GM19463 (cell line): ENCODE results near the gene IFITM1.
"Not testable (repeated sequence)": the region's sequence is repeated elsewhere in the genome, so short reads cannot be mapped to it uniquely, and the experiment has no call there.

Source experiments
- ATAC-seq: cut with Tn5 transposase; IDR thresholded peaks from one replicate; pipeline ENCODE4 v1.9.1; 2021; ENCODE audit warnings: mild to moderate bottlenecking, moderate library complexity; ENCODE audit not compliant: unreplicated experiment

The IFITM1 gene

DNA sequence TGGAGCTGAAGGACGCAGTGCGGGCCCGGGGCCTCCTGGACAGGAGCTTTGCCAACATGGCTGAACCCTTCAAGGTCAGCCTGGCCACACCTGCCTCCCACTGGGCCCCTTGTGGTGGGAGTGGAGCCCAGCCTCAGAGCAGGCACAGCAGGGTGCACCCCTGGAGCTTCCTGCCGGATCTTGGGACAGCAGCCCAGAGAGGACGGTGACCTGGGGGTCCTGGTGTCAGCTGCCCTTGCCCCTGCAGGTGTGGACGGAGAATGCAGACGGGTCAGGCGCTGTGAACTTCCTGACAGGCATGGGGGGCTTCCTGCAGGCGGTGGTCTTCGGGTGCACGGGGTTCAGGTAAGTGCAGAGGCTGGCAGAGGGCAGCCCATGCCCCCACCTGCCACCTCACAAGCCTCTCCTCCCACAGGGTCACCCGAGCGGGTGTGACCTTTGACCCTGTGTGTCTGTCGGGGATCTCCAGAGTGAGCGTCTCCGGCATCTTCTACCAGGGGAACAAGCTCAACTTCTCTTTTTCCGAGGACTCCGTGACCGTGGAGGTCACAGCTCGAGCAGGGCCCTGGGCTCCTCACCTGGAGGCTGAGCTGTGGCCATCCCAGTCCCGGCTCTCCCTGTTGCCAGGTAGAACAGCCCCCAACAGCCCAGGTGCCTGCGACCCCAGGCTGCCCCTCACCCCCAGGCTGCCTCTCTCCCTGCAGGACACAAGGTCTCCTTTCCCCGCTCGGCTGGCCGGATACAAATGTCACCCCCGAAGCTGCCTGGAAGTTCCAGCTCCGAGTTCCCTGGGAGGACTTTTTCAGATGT is 19.8 kb upstream of the IFITM1 start:
- ATAC-seq: no peak

DNA sequence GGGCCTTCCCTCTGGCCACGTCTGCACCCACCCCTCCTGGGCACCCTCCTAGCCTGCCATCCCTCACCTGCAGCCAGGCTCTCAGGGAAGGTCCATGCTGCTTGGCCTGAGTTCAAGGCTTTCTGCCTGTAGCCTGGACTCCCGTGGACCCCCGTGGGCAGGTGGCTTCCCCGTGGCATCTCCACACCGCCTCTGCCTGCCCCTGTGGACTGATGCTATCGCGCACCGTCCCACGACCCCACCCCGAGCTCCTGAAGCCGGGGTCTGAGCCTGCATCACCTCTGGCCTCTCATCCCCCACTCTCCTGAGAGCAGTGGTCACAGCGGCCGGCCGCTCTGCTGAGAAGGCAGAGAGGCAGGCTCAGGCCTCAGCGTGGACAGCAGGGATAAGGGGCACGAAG is 19.1 kb upstream of the IFITM1 start:
- no peak for ATAC-seq

DNA sequence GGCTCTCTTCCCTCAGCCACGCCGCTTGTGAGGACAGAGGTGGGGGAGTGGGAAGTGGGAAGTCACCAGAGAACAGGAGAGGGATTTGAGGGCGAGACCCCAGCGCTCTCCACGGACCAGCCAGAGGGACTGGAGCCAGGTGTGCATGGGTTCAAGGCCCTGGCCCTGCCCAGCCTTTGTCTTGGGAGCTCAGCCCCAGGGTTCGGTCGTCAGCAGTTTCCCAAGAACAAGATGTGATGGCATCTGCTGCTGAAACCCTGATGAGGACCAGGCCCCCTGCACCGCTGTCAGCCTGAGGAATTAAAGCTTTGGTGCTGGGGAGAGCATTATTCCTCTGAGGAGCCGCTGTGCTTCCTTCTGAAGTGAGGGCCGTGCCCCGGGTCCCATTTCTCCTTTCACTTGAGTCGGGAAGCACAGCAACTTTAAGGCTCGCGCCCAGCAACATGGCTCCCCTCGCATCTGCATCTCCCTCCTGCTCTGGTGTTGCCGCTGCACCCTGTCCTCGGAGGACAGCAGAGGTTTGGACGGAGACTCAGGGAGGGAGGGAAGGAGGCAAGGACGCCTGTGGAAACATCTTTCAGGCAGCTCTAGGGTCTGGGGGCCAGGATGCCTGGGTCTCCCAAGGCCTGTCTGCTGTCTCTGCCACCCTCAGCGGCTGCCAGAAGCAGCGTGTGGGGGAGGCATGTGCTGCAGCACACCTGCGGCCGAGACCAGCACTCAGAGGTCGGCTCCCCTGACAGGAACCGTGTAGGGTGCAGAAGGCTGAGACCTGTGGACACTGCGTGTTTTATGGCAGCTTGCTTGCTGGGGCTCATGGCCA is 18.3 kb upstream of the IFITM1 start:
- ATAC-seq: no peak

DNA sequence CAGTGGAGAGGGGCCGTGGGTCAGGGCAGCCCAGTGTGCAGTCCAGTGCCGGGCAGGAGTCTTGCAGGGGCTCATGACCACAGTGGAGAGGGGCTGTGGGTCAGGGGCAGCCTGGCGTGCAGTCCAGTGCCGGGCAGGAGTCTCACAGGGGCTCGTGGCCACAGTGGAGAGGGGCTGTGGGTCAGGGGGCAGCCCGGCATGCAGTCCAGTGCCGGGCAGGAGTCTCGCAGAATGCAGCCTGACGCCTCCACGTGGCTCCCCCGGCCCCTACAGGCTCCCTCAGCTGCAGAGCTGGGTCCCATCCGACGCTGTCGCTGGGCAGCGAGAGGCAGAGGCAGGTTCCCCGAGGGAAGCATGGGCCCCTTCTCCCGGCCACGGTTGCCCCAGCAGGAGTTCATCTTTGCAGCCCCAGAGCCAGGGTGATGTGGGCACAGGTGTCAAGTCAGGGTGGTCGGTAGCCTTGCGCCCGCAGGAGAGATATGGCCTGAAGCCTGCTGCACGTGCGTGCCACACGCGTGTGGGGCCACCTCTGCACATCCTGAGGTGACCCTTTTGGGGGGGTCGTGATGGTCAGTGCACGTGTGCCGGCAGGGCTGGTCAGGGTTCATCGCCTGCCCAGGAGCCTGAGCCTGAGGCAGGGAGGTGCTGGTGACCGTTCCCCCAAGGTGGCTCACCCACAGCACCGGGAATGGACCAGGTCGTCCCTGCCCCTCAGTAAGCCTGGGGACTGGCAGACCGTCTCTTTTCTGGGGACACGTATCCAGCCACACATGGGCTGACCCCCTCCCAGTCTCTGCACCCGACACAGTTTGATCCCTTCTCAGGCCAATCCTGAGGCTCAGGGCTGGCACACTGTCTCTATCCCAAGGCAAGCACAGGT is 17.4 kb upstream of the IFITM1 start:
- ATAC-seq: no peak

DNA sequence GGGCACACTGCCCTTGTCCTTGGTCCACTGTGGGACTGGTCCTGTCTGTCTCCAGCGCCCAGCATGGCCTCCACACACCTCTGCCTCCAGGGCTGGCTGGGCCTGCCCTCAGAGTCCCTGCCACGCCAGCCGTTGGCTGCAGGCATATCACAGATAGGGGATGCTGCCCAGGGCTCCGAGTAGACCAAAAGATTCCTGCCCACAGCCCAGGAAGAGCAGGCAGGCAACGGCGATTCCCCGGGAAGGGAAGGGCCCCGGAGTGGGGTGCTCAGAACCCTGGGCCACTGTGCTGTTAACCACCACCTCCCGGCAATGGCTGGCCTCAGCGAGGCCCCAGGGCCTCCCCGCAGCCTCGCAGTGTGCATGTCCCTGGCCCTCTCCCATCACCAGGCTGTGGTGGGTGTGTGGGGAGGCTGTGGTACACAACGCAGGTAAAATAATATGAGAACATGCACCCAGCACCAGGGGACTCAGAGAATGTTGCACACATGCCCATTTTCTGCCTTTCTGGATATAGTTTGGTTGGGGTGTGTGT is 16.7 kb upstream of the IFITM1 start:
- no peak for ATAC-seq

DNA sequence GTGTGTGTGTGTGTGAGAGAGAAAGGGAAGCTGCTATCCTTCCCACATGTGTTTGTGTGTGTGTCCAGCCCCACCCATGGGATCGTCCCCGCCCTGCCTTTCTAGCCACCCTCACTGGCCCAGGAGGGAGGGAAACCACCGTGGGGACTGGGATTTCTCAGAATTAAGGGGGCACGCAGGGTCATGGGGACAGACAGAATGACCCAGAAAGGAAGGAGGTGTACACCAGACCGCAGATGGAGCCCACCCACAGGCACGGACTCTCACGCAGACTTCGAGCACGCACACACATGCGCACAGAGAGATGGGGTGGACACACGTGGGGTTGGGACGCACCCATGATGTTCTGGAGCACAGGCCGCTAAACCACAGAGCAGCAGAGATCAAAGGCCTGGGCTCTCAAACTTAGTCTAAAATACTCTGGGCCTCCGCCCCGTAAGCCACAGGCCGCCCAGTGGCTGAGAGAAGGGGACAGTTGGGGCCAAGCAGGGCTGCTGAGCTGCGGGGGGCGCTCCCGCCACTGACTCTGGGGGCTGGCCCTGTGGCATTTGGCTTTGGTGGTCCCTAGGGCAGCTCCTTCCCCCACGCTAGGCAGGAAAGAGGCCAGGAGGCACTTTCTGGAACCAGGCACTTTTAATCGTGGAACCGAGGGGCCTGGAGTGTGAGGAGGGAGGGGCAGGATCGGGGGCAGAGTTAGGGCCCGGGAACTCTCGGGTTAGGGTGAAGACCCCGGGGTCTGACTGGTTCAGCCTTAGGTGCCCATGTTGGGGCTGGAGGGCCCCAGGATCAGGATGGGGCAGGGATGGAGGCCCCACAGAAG is 16.0 kb upstream of the IFITM1 start:
- ATAC-seq: no peak

DNA sequence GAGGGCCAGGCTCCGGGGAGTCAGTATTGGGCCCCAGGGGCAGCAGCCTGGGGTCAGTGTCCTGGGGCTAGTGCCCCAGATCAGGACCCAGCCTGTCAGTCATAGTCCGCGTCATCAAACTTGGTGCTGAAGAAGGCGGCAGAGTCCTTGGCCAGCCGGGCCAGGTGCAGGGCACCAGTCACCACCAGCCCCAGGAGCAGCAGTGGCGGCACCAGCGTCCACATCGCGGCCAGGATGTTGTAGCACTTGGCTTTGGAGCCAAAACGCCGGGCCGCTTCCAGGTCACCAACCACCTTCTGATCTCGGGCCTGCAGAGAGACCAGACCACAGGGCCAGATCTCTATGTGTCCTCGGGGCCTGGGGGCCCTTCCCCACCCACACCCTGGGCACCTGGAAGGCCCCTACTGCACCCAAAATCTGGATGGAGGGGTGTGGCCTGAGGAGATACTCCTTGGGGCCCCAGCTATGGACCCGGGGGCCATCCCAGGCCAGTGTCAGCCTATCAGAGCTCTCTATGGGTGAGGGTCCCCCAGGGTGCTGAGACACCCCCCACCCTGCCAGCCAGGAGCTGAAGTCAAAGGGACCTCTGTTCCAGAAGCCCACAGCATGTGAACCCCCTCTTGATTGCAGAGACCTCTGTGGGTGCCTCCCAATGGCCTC is 15.3 kb upstream of the IFITM1 start:
- no peak for ATAC-seq

DNA sequence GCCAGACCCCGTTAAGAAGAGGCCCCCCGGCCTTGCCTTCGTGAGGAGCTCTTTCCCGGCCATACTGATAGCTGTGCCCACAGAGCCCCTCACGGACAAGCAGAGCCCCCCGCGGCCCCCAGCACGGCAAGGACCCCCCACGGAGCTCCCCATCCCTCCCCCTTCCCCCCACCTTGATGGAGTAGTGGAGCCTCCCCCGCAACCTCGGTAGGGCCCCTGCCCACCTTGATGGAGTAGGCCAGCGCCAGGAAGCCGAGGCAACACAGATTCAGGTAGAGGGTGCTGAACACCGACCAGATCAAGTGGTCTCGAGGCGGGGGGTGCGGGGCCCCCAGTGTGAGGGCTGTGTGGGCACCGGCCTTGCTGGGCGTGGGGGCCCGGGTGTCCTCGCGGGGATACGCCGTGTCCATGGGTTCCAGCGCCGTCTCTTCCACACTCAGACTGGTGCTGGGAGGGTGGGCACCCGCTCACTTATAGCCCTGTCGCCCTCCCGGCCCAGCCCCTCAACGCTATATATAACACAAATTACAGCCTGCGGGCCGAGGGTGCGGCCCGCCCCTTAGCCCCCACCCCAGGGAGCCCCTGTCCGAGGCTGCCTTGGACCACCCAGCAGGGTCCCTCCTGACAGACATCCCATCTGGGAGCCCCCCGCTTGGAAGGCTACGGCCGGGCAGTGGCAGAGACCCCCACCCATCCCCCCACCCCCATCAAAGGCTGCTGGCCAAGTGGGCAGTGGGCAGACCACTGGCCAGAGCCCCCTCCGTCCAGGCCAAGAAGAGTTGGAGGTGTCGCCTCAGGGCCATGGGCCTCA is 14.6 kb upstream of the IFITM1 start, which contains the start of gene IFITM5:
IFITM5 (minus strand) TSS at position 446 of the 811 bp plus-strand sequence; CDS start at position 410, 36 bp downstream.
- ATAC-seq: no peak

DNA sequence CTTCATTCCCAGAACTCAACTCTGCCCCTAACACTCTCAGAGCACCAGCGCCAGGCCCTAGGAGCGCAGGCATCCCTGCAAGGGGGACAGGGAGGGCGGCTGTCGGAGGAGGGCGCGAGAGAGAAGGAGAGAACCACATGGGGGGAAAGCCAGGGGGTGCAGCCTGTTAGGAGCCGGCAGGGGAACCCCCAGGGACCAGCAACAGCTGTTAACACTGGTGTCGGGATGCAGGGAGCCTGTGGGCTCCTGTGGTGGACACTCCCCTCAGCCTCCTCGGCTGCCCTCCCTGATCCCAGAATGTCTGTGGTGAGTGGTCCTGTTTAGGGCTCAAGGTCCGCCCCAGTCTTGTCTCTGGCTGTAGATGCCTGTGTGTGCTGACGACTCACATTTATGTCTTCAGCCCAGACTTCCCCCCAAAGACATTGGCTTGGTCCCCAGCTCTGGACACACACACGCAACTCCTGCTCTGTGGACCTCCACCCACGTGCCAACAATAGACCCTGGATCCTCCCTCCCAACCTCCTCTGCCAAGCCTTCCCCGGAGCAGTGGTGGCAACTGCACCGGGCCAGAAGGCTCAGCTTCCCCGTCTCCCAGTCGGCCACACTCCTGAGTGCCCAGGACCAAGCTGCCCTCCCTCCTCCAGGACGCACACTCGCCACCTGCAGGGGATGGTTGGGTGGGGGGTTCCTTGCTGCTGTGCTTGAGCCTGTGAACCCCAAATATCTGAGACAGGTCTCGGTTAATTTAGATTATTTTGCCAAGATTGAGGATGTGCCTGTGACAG is 13.7 kb upstream of the IFITM1 start:
- no peak for ATAC-seq

DNA sequence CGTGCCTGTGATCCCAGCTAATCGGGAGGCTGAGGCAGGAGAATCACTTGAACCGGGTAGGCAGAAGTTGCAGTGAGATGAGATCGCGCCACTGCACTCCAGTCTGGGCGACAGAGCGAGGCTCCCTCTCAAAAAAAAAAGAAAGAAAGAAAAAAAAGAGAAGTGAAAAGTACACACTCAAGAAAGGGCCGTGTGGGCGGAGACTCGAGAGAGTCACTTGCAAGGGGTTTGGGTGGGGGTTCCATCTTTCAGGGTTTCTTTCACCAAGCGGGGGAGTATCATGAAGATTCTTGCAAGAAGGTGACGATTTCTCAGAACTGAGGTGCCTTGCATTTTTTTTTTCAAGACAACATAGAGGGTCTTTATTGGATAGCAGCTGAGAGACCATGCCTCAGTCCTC is 10.5 kb upstream of the IFITM1 start:
- no peak for ATAC-seq

DNA sequence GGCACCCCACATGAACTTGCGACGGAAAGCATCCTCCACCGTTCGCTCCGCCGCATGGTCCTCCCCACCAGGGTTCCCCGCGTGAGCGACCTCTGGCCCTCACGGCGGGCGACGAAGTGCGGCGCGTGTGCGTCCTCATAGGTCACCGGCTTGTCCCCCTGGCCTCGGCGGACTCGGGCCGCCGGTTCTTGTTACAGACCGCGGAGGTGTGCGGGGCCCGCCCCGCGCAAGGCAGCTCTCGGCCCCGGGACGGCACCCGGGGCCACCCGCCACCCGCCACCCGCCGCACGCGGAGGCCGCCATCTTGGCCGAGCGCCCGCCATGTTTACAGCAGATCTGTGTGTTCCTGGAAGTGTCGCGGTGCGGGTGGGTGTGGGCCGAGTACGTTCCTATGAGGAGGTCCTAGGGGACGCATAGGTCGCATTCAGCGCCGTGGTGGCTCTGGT is 9.8 kb upstream of the IFITM1 start:
- ATAC-seq: no peak

DNA sequence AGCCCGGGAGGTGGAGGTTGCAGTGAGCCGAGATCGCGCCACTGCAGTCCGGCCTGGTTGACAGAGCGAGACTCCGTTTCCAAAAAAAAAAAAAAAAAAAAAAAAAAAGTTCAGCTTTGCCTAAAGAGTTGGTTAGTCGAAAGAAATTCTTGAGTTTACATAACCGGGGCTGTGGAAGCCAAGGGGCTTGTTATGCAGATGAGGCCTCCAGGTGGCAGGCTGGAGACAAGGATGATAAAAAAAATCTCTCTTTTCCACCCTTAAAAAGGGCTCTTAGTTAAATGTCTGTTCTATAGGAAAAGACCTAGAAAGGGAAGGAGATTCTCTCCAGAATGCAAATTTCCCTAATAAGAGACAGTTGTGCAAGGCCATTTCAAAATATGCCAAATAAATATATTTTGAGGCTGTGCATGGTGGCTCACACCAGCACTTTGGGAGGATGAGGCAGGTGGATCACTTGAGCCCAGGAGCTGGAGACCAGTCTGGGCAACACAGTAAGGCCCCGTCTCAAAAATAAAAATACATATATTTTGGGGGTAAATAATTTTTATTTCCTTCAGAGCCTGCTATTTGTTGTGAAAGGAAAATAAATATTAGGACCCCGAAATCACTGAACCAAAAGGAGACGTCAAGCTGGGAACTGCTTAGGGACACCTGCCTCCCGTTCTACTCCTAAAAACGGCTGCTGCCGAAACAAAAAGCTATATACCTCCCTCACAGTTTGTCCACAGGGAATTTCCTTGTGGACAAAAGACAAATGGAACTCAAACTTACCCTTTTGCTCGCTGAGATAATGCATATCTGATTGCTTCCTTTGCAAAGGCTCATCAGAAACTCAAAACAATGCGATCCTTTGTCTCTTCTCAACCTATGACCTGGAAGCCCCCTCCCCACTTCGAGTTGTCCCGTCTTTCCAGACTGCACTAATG is 8.7 kb upstream of the IFITM1 start:
- ATAC-seq: no peak

DNA sequence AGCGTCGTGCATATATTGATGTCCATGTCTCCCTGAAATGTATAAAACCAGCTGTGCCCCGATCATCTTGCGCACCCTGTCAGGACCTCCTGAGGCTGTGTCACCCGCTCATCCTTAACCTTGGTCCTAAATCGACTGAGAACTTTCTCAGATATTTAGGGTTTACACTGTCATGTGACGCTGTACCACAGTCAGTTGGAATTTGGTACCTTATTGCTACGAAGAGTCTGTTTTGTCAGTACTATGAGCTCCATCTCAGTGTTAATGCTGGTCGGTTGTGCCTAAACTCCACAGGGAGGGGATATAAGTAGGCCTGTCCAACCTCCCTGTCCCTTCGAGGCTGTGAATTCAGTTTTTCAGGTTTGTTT is 8.0 kb upstream of the IFITM1 start:
- no peak for ATAC-seq

DNA sequence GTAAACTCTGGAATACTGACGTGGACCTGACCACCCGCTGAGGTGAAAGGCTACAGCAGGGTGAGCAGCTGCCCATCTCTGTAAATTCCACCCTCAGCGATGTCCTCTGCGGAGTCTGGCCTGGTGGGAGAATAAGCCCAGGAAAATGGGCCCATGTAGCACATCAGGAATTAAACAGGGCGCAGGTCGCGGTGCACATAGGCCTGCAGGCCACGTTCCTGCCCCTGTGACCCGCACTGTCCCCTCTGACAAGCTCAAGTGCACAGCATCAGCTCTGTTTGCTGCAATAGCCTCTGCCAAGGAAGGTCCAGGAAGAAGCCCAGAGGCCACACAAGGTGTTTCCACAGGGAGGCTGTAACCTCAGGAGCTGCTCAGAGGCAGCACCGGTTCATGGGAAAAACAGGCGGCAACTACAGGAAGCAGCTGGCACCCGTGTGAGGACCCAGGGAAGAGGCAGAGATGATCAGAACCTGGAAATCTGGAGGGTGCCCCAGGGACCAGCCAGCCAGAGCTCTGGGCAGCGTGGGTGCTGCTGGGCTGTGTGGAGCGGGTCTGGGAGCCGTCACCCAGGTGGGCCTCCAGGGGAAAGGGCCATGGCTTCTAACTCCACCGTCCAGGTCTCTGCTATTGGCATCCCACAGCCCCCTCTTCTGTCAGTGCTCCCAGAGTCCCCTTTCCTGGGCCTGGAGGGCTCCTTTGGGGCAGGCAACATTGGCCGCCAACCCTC is 7.0 kb upstream of the IFITM1 start:
- ATAC-seq: no peak

DNA sequence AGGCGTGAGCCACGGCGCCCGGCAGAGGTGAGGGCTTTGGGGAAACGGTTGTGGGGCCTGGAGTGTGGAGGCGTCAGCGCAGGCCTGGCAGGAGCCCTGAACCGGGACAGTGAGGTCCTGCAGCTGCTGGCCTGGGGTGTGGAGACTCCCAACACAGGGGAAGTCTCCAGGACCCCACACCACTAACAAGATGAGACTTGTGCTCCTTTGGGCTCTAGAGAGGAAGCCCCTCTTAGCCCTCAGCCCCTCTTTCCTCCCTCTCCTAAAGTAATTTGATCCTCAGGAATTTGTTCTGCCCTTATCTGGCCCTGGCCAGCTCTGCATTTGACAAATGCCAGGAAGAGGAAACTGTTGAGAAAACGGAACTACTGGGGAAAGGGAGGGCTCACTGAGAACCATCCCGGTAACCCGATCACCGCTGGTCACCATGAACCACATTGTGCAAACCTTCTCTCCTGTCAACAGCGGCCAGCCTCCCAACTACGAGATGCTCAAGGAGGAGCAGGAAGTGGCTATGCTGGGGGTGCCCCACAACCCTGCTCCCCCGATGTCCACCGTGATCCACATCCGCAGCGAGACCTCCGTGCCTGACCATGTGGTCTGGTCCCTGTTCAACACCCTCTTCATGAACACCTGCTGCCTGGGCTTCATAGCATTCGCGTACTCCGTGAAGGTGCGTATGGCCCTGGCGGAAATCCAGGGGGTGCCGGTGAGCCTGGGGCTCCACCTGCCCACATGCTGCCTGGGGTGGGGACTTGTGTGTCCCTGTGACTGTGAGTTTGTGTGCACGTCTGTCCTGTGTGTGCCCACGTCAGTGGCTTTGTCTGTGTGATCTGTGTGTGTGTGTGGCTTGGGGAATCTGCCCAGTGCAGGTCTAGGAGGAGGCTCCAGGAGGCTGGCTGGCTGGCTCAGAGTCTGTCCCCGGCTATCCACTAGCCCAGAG is 5.8 kb upstream of the IFITM1 start, which contains the start of gene IFITM2:
IFITM2 (plus strand) TSS at position 51 of the 943 bp plus-strand sequence; CDS start at position 428, 377 bp downstream.
- ATAC-seq: not testable (repeated sequence)
